Left lung (tissue), 14 donors: Measurements from ENCODE around the gene TIAL1. TPM values are rescaled to one million over a fixed set of nuclear protein-coding genes. Genes with fewer than 3 reads are reported as not detected.

ENCODE experiments used
- ATAC-seq: fragments of 200-7000 bp; cut with Tn5 transposase; one replicate; pipeline ENCODE4 v1.9.1; 2020; ENCODE audit warnings: moderate library complexity
- DNase-seq, 4 donors: peaks; one replicate each; pipeline ENCODE4 v3.0.0-alpha.2; 2013 to 2020
- H3K27ac ChIP-seq, 2 donors: fragments of 200-600 bp; sonication (generic) in 1 of 2; one replicate each; pipeline versions ENCODE4 v1.5.0 to v1.8.0; 2020 to 2021
- H3K27me3 ChIP-seq, 2 donors: fragments of 200-600 bp; sonication (generic) in 1 of 2; one replicate each; pipeline versions ENCODE4 v1.5.0 to v1.8.0; 2020 to 2021
- H3K36me3 ChIP-seq, 2 donors: fragments of 200-600 bp; sonication (generic) in 1 of 2; one replicate each; pipeline versions ENCODE4 v1.5.0 to v1.8.0; 2020 to 2021
- H3K4me1 ChIP-seq, 2 donors: fragments of 200-600 bp; one replicate each; pipeline ENCODE4 v1.8.0; 2021
- H3K4me3 ChIP-seq, 2 donors: fragments of 200-600 bp; sonication (generic) in 1 of 2; one replicate each; pipeline versions ENCODE4 v1.5.0 to v1.8.0; 2020 to 2021; ENCODE audit warnings: mild to moderate bottlenecking in 1 of 2
- H3K9me3 ChIP-seq, 2 donors: fragments of 200-600 bp; sonication (generic) in 1 of 2; one replicate each; pipeline versions ENCODE4 v1.5.0 to v1.8.0; 2020 to 2021
- intact Hi-C, 2 donors: fragments of 100-400 bp; cut with DNase I; formaldehyde crosslinking; loops; one replicate each; pipeline versions ENCODE4 v1.11.2 to v1.14.2; 2022
- long read RNA-seq, 12 donors: library from polyadenylated mRNA in 2 of 12; unstranded in 2 of 12; transcript quantifications; one replicate each; pipeline ENCODE4 v2.0.0 and lab custom pipeline, GENCODE V29; 2019 to 2026
- polyA plus RNA-seq, 6 donors: library from polyadenylated mRNA; unstranded; fragments of 120-200 nt; gene quantifications; one replicate each; pipeline ENCODE4 v1.2.1, GENCODE V29; 2013; ENCODE audit not compliant: insufficient read length in 6 of 6
- total RNA-seq, 2 donors: library from RNA; stranded (reverse); fragmentation: NEBNext Ultra II Directional; extraction: Animal tissue kit (Norgen Biotek cat#: 25700); gene quantifications; one replicate each; pipeline ENCODE4 v1.2.1, GENCODE V29; 2021
- TF ChIP-seq, protein P1 (sequence below), 2 donors: fragments of 200-600 bp; sonication (generic) in 1 of 2; IDR thresholded peaks; one replicate each; pipeline versions ENCODE4 v1.5.0 to v1.8.0; 2021; ENCODE audit warnings: antibody characterized with exemption in 2 of 2
- donor health status: DM: no; HTN: yes; CAD: no.
- donor health status: DM: no; HTN: no; CAD: no.

Gene TIAL1, protein sequence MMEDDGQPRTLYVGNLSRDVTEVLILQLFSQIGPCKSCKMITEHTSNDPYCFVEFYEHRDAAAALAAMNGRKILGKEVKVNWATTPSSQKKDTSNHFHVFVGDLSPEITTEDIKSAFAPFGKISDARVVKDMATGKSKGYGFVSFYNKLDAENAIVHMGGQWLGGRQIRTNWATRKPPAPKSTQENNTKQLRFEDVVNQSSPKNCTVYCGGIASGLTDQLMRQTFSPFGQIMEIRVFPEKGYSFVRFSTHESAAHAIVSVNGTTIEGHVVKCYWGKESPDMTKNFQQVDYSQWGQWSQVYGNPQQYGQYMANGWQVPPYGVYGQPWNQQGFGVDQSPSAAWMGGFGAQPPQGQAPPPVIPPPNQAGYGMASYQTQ
- total RNA-seq (100 to 1,000 TPM; 101 to 108 TPM), polyA plus RNA-seq (100 to 1,000 TPM; 159 to 214 (median 206) TPM)
- long read RNA-seq, donor 1, full-length matches to known transcripts: 17 of 17 reads
- long read RNA-seq, donor 1, partial matches to known transcripts: 0 of 17 reads
- long read RNA-seq, donor 1, other reads (novel, unspliced or antisense): 0 of 17 reads
- long read RNA-seq, donor 2, full-length matches to known transcripts: 16 of 149 reads
- long read RNA-seq, donor 2, partial matches to known transcripts: 133 of 149 reads
- long read RNA-seq, donor 2, other reads (novel, unspliced or antisense): 0 of 149 reads
- long read RNA-seq, donor 3, full-length matches to known transcripts: 13 of 13 reads
- long read RNA-seq, donor 3, partial matches to known transcripts: 0 of 13 reads
- long read RNA-seq, donor 3, other reads (novel, unspliced or antisense): 0 of 13 reads
- long read RNA-seq, donor 4: 0 reads
- long read RNA-seq, donor 5, full-length matches to known transcripts: 10 of 26 reads
- long read RNA-seq, donor 5, partial matches to known transcripts: 16 of 26 reads
- long read RNA-seq, donor 5, other reads (novel, unspliced or antisense): 0 of 26 reads
- long read RNA-seq, donor 6, full-length matches to known transcripts: 12 of 17 reads
- long read RNA-seq, donor 6, partial matches to known transcripts: 5 of 17 reads
- long read RNA-seq, donor 6, other reads (novel, unspliced or antisense): 0 of 17 reads
- long read RNA-seq, donor 7, full-length matches to known transcripts: 11 of 11 reads
- long read RNA-seq, donor 7, partial matches to known transcripts: 0 of 11 reads
- long read RNA-seq, donor 7, other reads (novel, unspliced or antisense): 0 of 11 reads
- long read RNA-seq, donor 8, full-length matches to known transcripts: 7 of 14 reads
- long read RNA-seq, donor 8, partial matches to known transcripts: 7 of 14 reads
- long read RNA-seq, donor 8, other reads (novel, unspliced or antisense): 0 of 14 reads
- long read RNA-seq, donor 9: 0 reads
- long read RNA-seq, donor 10, partial matches to known transcripts: 1 of 3 reads
- long read RNA-seq, donor 10, other reads (novel, unspliced or antisense): 1 of 3 reads
- long read RNA-seq, donor 11, full-length matches to known transcripts: 15 of 15 reads
- long read RNA-seq, donor 11, partial matches to known transcripts: 0 of 15 reads
- long read RNA-seq, donor 11, other reads (novel, unspliced or antisense): 0 of 15 reads
- long read RNA-seq, donor 12, full-length matches to known transcripts: 11 of 26 reads
- long read RNA-seq, donor 12, partial matches to known transcripts: 15 of 26 reads
- long read RNA-seq, donor 12, other reads (novel, unspliced or antisense): 0 of 26 reads

DNA sequence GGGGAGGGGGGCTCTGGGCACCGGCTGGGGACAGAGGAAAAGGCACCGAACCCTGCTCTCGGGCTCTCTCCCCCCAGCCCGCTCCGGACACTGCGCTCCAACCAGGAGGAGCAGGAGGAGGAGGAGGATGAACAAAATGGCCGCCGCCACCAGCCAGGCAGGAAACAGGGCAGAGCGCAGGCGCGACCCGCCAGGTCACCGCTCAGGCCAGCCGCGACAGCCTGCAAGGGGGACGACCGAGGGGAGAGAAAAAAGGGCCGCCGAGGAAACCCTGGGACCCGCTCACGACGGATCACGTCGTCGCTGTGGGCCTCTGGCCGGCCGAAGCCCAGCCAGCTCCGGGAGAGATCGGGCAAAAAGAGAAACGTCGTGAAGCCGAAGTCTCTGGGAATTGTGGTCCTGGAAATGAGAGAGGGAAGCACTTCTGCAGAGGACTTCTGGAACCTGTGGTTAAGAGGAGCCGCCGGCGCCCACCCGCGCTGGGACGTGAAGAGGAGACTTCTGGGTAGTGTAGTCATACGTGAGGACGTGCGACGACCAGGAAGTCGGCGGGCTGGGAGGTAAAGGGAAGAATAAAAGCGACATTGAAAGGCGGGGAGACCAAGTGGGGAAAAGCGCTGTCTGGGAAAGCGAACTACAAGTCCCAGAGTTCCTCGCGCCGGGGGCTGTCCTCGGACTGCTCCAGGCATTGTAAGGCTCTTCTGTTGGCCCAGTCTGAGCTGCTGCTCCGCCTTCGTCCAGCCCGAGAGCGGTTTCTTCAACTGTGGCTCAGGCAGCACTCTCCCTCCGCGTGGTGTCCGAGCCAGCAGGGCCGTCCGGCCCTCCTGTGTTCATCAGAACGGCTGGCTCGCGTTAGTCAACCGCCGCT is at the start of gene TIAL1:
Gene TIAL1 (minus strand): TSS at position 428 of the 868 bp plus-strand sequence. CDS start 499 bp downstream, outside the sequence.
- H3K4me3 ChIP-seq: peak within 1 kb of the TSS; percentile 84 to 86
- H3K27me3 ChIP-seq: no peaks in the 10 kb centered on the region
- H3K9me3 ChIP-seq: no peaks in the 10 kb centered on the region
- H3K27ac ChIP-seq: peak within 1 kb of the TSS; percentile 98 to 99
- peak; percentile 92 for ATAC-seq
- H3K36me3 ChIP-seq: peaks cover 0 to 6% of the 10 kb centered on the region in 2 donors
- intact Hi-C loops: no loop called here
- TF ChIP-seq, protein P1, sequence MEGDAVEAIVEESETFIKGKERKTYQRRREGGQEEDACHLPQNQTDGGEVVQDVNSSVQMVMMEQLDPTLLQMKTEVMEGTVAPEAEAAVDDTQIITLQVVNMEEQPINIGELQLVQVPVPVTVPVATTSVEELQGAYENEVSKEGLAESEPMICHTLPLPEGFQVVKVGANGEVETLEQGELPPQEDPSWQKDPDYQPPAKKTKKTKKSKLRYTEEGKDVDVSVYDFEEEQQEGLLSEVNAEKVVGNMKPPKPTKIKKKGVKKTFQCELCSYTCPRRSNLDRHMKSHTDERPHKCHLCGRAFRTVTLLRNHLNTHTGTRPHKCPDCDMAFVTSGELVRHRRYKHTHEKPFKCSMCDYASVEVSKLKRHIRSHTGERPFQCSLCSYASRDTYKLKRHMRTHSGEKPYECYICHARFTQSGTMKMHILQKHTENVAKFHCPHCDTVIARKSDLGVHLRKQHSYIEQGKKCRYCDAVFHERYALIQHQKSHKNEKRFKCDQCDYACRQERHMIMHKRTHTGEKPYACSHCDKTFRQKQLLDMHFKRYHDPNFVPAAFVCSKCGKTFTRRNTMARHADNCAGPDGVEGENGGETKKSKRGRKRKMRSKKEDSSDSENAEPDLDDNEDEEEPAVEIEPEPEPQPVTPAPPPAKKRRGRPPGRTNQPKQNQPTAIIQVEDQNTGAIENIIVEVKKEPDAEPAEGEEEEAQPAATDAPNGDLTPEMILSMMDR (IDR thresholded peaks at IDR 0.05): no peak
- peak; percentile 97 to 99 (median 98) for DNase-seq
- H3K4me1 ChIP-seq: peaks cover 33 to 46% of the 10 kb centered on the region in 2 donors

DNA sequence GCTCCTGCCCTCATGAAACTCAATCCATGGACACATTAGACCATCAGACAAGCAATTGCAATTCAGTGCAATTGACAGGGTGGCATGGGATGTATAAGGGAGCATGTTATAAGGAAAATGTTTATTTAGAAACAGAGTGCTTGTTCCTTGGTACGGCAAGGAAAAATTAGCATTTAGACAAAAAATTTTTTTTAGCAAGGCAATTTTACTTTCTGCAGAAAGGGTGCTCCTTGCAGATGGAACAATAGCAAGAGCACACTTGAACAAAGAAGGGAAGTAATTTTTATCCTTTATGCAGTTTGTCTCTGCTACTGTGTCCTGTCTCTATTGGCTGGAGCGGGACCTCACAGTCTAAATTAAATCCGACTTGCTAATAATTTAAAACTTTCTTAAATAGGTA is 48.2 kb upstream of the TIAL1 start:
- Histone ChIP-seq H3K27me3 (no peaks in the 10 kb centered on the region), H3K27ac (no peak overlapping the region), H3K4me1 (no peaks in the 10 kb centered on the region), H3K4me3 (no peak overlapping the region), H3K9me3 (peaks cover 0 to 14% of the 10 kb centered on the region in 2 donors), H3K36me3 (no peaks in the 10 kb centered on the region)
- ATAC-seq: no peak
- intact Hi-C loops: no loop called here
- TF ChIP-seq, protein P1 (IDR thresholded peaks at IDR 0.05): no peak
- no peak for DNase-seq

DNA sequence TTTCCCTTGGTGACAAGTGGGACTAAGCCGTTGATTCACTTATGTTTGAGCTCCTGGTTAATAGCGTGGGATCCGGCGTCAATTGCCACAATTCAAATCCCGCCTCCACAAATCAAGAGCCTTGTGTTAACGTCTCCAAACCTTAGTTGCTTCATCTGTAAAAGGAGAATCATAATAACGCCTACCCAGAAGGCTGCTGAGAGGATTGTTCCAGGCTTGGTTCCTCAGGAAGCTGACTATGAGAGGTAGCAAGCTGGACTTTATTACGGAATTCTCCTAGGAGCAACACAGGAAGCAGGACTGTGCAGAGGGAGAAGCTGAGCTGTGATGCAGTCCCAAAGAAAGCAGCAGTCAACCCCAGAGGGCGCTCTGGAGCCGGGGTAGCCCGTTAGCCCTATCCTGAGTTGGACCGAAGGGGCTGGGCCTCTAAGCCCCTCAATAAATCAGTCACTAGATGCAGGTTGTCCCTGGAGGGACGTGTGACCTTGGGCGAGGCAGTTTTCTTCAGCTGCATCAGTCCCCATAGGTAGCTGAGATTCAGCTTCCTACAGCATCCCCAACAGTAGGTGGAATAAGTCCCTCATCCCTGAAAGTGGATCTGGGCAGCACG is 47.5 kb upstream of the TIAL1 start:
- Histone ChIP-seq H3K27ac (no peak overlapping the region), H3K4me1 (no peaks in the 10 kb centered on the region), H3K9me3 (peaks cover 0 to 14% of the 10 kb centered on the region in 2 donors), H3K27me3 (no peaks in the 10 kb centered on the region), H3K4me3 (no peak overlapping the region), H3K36me3 (no peaks in the 10 kb centered on the region)
- ATAC-seq (no peak), DNase-seq (no peak)
- intact Hi-C loops: no loop called here
- TF ChIP-seq, protein P1 (IDR thresholded peaks at IDR 0.05): no peak
